ENCODE results near the gene KCNK7.
A peak's percentile ranks its signal among the peaks of the same experiment; 100 is the strongest.
"Not testable (repeated sequence)": the region's sequence is repeated elsewhere in the genome, so short reads cannot be mapped to it uniquely, and the experiment has no call there.

Gene KCNK7

GRCh38 chr11:65569164-65569972 is 26.2 kb downstream of the KCNK7 start:
- POLR2A ChIA-PET (ENCODE audit: low non-redundant PET) = interaction anchor here (1.2 kb wide), 1 partner anchor 29 kb away, joined by 10 read pairs; no protein-coding TSS in a partner anchor

GRCh38 chr11:65565624-65566453 is 29.8 kb downstream of the KCNK7 start:
- no peak for DNase-seq (ENCODE audit: low spot score)
- CTCF ChIA-PET = interaction anchor here (0.8 to 1.1 kb wide), 4 partner anchors 18 to 28 kb away, joined by 3 to 6 read pairs (median 3); no protein-coding TSS in a partner anchor
- TF ChIP-seq, protein P1, sequence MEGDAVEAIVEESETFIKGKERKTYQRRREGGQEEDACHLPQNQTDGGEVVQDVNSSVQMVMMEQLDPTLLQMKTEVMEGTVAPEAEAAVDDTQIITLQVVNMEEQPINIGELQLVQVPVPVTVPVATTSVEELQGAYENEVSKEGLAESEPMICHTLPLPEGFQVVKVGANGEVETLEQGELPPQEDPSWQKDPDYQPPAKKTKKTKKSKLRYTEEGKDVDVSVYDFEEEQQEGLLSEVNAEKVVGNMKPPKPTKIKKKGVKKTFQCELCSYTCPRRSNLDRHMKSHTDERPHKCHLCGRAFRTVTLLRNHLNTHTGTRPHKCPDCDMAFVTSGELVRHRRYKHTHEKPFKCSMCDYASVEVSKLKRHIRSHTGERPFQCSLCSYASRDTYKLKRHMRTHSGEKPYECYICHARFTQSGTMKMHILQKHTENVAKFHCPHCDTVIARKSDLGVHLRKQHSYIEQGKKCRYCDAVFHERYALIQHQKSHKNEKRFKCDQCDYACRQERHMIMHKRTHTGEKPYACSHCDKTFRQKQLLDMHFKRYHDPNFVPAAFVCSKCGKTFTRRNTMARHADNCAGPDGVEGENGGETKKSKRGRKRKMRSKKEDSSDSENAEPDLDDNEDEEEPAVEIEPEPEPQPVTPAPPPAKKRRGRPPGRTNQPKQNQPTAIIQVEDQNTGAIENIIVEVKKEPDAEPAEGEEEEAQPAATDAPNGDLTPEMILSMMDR (conservative IDR thresholded peaks at IDR 0.05; ENCODE audit: low read depth) = no peak
- peak overlapping the region; percentile 52 for H3K27ac ChIP-seq
- POLR2A ChIA-PET (ENCODE audit: low non-redundant PET) = interaction anchor here (0.6 kb wide), 1 partner anchor 23 kb away, joined by 3 read pairs; no protein-coding TSS in a partner anchor

More at GRCh38 chr11:65569164-65569972, 26.2 kb downstream of the KCNK7 start:
- no peak for DNase-seq (ENCODE audit: low spot score)
- H3K27ac ChIP-seq = peak overlapping the region; percentile 98
- CTCF ChIA-PET = interaction anchor here (0.6 to 4.7 kb wide), 2 partner anchors 29 to 1108 kb away, joined by 3 to 95 read pairs; no protein-coding TSS in a partner anchor
- TF ChIP-seq, protein P1 (conservative IDR thresholded peaks at IDR 0.05; ENCODE audit: low read depth) = no peak

DNA sequence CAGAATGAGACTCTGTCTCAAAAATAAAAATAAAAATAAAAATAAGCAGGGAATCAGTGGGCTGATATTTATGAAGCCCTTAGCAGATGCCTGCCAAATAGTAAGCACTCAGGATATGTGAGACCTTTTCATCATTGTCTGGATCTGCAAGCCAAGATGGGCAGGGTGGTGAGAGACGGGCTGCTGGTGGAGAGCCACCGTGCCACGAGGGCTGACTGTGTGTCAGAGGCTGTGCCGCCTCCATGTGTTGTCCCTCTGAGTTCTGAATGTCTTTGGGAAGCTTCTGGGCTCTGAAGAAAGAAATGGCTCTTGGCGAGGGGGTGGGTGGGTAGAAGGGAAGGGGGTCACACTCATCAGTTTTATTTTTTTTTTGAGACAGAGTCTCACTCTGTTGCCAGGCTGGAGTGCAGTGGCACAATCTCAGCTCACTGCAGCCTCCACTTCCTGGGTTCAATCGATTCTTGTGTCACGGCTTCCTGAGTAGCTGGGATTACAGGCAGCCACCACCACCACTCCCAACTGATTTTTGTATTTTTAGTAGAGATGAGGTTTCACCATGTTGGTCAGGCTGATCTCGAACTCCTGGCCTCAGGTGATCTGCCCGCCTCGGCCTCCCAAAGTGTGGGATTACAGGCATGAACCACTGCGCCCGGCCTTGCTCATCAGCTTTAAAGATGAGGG is 30.6 kb downstream of the KCNK7 start:
- DNase-seq (ENCODE audit: low spot score); POLR2A ChIA-PET (ENCODE audit: low non-redundant PET): not testable (repeated sequence)
- H3K27ac ChIP-seq = peak overlapping the region; percentile 52
- CTCF ChIA-PET = interaction anchor here (0.6 to 1.0 kb wide), 2 partner anchors 16 to 29 kb away, joined by 3 read pairs; no protein-coding TSS in a partner anchor

DNA sequence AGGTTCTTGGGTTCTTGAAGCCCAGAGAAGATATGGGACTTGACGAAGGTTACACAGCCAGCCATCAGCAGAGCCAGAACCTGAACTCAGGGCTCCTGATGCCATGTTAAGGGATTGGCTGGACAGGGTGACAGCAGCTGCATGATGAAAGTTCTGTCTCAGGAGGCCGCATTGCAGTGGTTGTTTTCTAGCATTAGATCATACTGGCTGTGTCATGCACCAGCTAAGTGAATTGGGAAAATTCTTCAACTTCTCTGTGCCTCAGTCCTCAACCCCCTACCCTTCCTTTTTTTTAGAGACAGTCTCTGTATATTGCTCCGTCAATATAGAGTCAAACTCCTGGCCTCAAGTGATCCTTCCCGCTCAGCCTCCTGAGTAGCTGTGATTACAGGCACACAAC is 32.0 kb downstream of the KCNK7 start:
- CTCF ChIA-PET = interaction anchor here (0.6 to 0.9 kb wide), 2 partner anchors 30 to 95 kb away, joined by 3 to 4 read pairs; no protein-coding TSS in a partner anchor
- TF ChIP-seq, protein P1 (conservative IDR thresholded peaks at IDR 0.05; ENCODE audit: low read depth) = no peak
- peak overlapping the region; percentile 9; the same call in 1 of the 2 replicates for H3K27ac ChIP-seq
- POLR2A ChIA-PET (ENCODE audit: low non-redundant PET) = interaction anchor here (0.9 kb wide), 1 partner anchor 22 kb away, joined by 4 read pairs; no protein-coding TSS in a partner anchor
- DNase-seq (ENCODE audit: low spot score) = no peak

GRCh38 chr11:65562788-65563187 is 32.8 kb downstream of the KCNK7 start:
- no peak overlapping the region for H3K27ac ChIP-seq
- TF ChIP-seq, protein P1 (conservative IDR thresholded peaks at IDR 0.05; ENCODE audit: low read depth) = no peak
- CTCF ChIA-PET = interaction anchor here (0.6 to 0.9 kb wide), 2 partner anchors 31 to 1233 kb away, joined by 3 to 4 read pairs; no protein-coding TSS in a partner anchor
- no peak for DNase-seq (ENCODE audit: low spot score)
- POLR2A ChIA-PET (ENCODE audit: low non-redundant PET) = interaction anchor here (0.9 kb wide), 1 partner anchor 21 kb away, joined by 4 read pairs; no protein-coding TSS in a partner anchor

DNA sequence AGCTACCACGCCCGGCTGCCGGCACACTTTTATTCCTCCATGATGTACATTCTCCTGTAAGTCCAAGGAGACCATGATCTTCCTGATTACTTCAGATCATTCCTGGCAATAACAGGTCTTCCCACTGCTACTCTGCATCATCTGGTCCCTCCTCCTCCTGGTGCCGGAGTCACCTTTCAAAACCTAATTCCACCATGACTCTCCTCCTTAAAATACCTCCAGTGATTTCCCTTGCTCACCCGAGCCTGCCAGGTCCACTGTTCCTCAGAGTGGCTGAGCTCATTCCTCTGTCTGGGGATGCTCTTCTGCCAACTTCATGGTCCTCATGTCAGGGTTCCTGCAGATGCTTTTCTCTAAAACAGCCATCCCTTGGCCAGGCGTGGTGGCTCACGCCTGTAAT is 33.6 kb downstream of the KCNK7 start:
- ChIA-PET CTCF (interaction anchor here (2.5 to 2.8 kb wide), 2 partner anchors 10 to 21 kb away, joined by 8 to 17 read pairs; no protein-coding TSS in a partner anchor), POLR2A (ENCODE audit: low non-redundant PET) (no interaction called here)
- TF ChIP-seq, protein P1 (conservative IDR thresholded peaks at IDR 0.05; ENCODE audit: low read depth) = no peak
- no peak overlapping the region; the same call in 1 of the 2 replicates for H3K27ac ChIP-seq
- DNase-seq (ENCODE audit: low spot score) = no peak
